GM12801 (cell line): ENCODE measurements around the gene C1orf174.

ENCODE experiments used
- CTCF ChIP-seq: IDR thresholded peaks from one replicate; pipeline ENCODE4 v1.5.1; 2011; ENCODE audit warnings: control low read depth; ENCODE audit not compliant: insufficient read length; ENCODE audit errors: extremely low read depth

Gene C1orf174

GRCh38 chr1:3842912-3843311 is 57.2 kb downstream of the C1orf174 start:
- no peak for TF ChIP-seq CTCF

- no peak for TF ChIP-seq CTCF
These were observed 58.6 kb downstream of the C1orf174 start for GRCh38 chr1:3841491-3841890.
